Subcutaneous adipose tissue (tissue), 4 donors: ENCODE results near the gene NUTM2F. TPM values are rescaled to one million over a fixed set of nuclear protein-coding genes. Genes with fewer than 3 reads are reported as not detected.
"Not testable (repeated sequence)": the region's sequence is repeated elsewhere in the genome, so short reads cannot be mapped to it uniquely, and the experiment has no call there.

Experiments
- CTCF ChIP-seq: fragments of 450-650 bp; IDR thresholded peaks from one replicate; pipeline ENCODE4 v1.5.1; 2016; ENCODE audit warnings: low read depth, mild to moderate bottlenecking, control low read depth, antibody characterized with exemption, moderate library complexity
- total RNA-seq, 4 donors: library from RNA; depleted of rRNA; stranded (reverse); fragments of >200 nt; gene quantifications; one replicate each; pipeline ENCODE4 v1.1.0, GENCODE V29; 2016

NUTM2F gene
- not detected for total RNA-seq

DNA sequence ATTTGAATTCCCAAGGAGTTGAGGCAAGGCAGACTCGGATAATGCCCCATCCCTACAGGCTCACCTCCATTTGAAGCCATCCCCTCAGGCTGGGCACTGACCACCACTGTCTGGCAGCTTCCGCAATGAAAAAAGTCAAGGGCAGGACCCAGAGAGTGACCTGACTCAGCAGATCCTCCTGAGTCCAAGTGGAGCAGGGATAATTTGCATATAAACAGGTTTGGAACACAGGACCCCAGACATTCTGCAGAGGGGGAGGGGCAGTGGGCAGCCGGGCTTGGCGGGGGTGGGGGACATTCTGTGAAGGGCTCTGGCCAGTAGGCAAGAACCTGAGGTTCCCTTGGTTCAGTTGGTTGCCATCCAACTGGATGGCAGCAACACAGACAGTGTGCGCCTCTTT is at the start of gene NUTM2F:
Gene NUTM2F (minus strand): TSS at position 101 of the 400 bp plus-strand sequence. CDS start 21 bp downstream, at position 80.
- not testable (repeated sequence) for TF ChIP-seq CTCF

GRCh38 chr9:94303321-94303720 is 25.1 kb downstream of the NUTM2F start:
- no peak for TF ChIP-seq CTCF

DNA sequence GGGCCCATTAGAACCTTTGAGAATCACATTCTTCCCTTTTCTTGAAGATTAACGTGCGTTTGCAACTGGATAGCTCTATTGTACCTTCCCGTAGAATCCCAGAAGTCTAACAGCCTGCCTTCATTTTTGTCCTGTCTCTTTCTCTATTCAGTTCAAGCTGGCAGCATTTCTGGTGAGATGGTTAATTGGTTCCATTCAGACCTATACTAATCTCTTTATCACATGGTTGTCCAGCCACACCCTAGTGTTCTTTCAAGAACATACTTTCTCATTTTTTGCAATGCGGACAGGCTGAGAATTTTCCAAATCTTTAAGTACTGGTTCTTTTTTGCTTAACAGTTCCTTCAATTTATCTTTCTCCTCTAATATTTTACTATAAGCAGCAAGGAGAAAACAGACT is 26.0 kb downstream of the NUTM2F start:
- no peak for TF ChIP-seq CTCF

DNA sequence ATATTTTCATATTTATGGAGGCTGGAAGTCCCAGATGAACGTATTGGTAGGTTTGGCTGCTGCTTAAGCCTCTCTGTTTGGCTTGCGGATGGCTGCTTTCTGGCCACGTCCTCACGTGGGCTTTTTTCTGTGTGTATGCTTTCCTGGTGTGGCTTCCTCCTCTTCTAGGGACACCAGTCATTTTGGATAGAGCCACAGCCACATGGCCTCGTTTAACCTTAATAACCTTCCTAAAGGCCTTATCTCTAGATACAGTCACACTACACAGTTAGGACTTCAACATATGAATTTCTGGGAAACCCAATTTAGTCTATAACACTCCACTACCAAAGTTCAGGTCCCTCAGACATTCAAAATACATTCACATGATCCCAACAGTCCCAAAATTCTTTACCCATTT is 26.9 kb downstream of the NUTM2F start:
- no peak for TF ChIP-seq CTCF

- TF ChIP-seq CTCF = no peak
Measured at GRCh38 chr9:94300470-94301301, 27.8 kb downstream of the NUTM2F start.

DNA sequence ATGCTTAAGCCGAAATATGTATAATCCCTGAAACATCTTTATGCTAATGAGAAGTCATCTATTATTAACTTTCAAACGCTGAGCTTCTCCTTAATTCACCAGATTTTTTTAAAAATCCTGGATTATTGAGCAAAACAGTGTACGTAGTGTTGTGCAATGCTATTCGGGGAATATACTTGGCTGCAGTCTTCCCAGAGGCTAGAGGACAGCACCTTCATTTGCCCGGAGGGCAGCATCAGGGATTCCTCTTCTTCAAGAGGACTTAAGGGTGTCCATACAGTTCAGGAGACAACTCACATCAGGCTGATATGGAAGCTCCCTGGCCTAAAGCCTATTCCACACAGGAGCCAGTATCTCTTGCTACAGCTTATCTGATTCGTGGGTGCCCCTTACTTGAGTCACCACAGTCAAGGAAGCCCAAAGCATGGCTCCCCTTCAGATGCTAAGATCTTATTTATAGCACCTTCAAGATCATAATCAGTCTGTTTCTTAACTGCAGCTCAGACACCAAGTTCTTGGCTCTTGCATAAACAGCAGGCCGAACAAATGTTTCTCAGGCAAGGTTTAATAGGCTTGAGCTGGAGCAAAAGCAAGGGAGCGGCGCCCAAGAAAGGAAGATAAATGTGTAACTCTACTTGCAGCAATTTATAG is 29.4 kb downstream of the NUTM2F start:
- no peak for TF ChIP-seq CTCF

GRCh38 chr9:94289691-94290090 is 38.8 kb downstream of the NUTM2F start:
- TF ChIP-seq CTCF = no peak
